NOMO-1 treated with dmso at 0.1 percent for 144 hours (cell line): ENCODE results near the gene HMGXB4.

Source experiments
- DNase-seq: peaks from one replicate; lab custom pipeline; 2025; ENCODE audit not compliant: unreplicated experiment; lab: John Stamatoyannopoulos, UW

HMGXB4 gene

GRCh38 chr22:35324762-35325161, 67.5 kb downstream of the HMGXB4 start:
- no peak for DNase-seq

DNA sequence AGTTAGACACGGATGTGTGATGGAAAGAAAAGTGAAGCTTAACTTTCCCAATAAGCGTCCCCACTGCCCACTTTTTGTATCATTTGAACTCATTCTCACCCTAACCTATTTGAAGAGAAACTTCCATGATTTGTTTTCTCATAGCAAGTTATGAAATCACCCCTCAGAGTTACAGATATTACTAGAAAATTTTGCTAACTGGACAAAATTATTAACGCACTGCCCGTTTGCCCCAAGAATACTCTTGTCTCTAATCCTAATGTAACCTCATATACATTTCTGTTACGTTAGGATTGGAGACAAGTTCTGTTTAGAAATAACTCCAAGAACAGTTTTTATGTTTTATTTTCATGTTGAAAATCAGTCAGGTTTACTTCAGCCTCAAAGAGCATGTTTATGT, 67.9 kb downstream of the HMGXB4 start:
- no peak for DNase-seq

DNA sequence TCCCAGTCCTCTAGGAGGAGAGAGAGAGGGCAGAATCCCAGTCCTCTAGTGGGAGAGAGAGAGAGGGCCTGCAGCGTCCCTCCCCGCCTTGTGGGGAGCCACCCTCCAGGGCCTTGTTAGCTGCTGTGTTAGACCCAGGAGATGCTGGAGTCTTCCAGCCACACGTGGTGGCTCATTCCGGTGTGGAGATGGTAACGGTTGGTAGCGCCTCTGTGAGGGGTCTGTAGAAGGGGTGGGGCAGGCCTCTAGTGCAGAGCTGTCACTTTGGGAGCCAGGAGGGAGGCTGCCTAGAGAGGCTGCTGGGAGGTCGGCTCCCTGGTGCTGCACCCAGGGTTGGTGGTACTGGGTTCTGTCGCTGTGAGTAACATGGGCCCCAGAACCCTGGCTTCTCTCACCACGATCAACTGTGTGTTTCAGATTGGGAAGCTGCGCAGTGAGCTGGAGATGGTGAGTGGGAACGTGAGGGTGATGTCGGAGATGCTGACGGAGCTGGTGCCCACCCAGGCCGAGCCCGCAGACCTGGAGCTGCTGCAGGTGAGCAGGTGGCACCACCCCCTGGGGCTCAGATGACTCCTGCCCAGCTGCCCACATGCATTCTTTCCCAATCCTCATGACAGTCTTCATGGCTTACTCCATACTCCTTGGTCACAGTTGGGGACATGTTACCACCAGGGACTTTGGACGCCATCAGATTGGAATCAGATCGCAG, 69.7 kb downstream of the HMGXB4 start:
- no peak for DNase-seq

GRCh38 chr22:35327690-35328471, 70.6 kb downstream of the HMGXB4 start:
- DNase-seq, result no peak

- peak; percentile 77 for DNase-seq
Measured at GRCh38 chr22:35328472-35328885, 71.2 kb downstream of the HMGXB4 start.

GRCh38 chr22:35329114-35329847, 72.0 kb downstream of the HMGXB4 start:
- DNase-seq, result no peak

GRCh38 chr22:35330258-35330861, 73.1 kb downstream of the HMGXB4 start:
- peak; percentile 92 for DNase-seq

- no peak for DNase-seq
Measured at GRCh38 chr22:35332278-35332677, 75.0 kb downstream of the HMGXB4 start.

- no peak for DNase-seq
Measured at GRCh38 chr22:35333220-35333619, 75.9 kb downstream of the HMGXB4 start.

- peak; percentile 28 for DNase-seq
Measured at GRCh38 chr22:35334004-35334403, 76.7 kb downstream of the HMGXB4 start.

GRCh38 chr22:35335468-35335867, 78.2 kb downstream of the HMGXB4 start:
- DNase-seq, result no peak

GRCh38 chr22:35335936-35336781, 78.9 kb downstream of the HMGXB4 start:
- no peak for DNase-seq

DNA sequence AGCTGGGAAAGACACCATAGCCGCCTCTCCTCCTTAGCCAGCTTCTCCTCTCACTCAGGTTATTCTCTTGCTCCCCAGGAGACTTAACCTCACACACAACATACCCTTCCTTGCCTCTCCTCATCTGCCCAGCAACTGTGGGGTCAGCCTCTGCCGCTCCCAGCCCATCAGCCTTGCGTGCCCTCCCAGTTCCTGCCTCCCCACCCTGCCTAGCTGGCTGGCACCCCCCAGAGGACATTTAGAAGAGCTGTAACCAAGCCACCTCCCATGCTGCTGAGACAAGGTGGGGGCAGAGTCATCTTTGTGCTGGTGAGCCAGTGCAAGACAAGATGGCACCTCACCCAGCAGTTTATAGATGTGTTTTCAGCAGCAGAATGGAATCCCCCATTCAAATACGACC, 80.6 kb downstream of the HMGXB4 start:
- no peak for DNase-seq

DNA sequence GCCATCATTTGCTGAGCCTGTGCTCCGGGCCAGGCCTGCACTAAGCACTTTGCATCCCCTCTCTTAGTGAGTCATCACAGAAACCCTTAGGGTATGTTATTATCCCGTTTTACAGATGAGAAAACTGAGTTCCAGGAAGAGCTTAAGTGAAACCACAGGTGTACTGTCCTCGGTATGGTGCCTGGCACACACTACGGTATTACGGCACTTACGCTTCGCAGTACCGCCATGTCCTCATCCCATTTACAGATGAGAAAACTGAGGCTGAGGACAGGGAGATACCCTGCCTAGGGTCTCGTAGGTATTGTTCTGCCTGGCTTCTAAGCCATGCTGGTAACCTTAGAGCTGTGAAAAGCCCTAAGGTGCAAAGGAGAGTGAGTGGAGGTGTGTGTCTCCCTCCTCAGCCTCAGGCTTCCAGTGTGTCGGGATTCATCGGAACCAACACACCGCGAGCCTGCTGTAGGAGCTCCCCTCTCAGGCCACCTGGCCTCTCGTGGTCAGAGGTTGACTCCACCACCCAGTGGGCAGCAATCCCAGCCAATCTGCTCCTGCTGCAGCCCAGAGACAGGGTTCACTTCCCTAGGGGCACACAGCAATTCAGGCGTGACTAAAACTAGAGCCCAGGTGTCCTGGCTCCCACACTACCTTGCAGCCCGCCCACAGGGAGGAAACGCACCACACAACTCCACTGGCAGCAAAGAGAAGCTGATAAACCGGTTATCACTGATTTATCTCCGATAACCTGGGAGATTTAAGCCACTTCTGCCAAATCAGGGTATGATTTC, 84.0 kb downstream of the HMGXB4 start:
- no peak for DNase-seq

DNA sequence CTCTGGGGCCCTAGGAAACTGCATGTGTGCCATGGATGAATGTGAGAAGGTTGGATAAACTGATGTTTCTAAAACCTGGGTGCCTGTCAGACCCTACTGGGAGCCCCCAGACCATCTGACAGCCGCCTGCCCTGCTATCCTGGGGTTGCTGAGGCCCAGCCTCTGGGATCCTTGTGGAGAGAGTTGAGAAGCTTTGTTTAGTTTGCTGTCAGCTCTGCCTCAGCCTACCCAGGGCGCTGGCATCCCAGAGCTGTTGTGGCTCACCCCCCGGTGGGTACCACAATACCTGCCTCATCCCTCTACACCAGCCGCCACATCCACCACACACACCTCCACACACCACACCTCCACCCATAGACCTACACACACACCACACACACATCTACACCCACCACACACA, 85.1 kb downstream of the HMGXB4 start:
- DNase-seq, result no peak

DNA sequence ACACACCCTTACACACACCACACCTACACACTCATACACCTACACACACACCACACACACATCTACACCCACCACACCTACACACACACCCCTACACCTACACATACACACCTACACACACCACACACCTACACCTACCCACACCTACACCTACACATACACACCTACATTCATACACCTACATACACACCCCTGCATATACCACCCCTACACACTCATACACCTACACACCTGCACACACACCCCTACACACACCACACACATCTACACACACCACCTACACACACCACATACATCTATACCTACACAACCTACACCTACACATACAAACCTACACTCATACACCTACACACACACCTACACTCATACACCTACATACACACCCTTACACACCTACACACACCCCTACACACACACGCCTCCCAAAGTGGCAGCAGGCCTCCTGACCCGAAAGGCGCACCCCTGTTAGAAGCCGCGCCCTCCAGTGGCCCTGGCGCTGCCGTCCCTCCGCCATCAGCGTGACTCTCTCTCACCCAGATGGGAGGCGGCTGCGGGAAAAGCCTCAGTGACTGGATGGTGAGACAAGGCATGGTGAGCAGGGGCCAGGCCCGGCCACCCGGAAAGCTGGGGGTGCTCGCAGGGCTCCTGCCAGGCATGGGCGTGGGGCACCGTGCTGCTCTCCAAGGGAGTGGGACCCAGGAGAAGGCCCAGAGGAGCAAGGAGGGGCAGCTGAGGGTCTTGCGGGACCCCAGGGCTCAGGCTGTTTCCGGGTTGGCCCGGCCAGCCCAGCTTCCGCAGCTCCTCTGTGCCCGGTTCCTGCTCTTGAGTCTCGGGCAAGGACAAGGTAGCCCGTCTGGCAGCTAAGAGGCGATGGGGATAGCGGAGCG, 86.6 kb downstream of the HMGXB4 start:
- no peak for DNase-seq

DNA sequence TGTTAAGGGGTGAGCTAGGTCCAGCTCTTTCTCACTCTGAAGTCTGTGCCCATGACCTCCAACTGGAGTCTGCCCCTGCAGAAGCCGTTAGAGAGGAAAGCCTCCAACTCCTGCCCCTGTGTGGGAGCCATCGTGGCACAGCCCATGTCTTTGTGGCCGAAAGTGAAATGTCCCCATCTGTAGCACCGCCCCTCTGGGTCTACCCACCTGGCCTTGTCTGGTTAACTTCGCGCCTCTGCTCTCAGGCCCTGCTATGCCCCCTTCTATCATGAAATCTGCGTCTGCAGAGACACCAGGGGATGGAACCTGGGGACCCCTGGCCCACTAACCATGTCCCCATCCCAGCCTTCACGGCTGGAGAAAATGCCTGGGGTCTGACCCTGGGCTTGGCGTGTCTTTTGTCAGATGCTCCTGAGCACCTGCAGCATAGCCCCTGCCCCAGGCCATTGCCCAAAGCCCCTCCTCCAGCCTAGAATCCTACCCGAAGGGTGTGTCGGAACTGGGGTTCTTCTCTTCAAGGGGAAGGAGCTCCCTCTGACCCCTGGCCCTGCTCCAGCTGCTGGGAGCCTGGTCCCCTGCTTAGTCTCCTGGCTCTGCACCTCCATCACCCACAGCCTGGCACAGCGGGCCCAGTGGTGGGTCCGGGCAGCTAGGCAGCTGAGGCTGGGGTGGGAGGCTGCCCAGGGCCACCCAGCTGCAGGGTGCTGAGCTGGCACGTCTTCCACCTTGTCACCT, 87.8 kb downstream of the HMGXB4 start:
- DNase-seq, result no peak
